ENCODE measurements around the gene NEK6.

The NEK6 gene

GRCh38 chr9:124377551-124378406 is 120.0 kb downstream of the NEK6 start:
- H3K9ac ChIP-seq (ENCODE audit: low read length): no peak overlapping the region
- no peaks in the 10 kb centered on the region for H3K4me1 ChIP-seq (ENCODE audit: control insufficient read depth, insufficient read depth, low read length)
- H3K9me3 ChIP-seq (ENCODE audit: control insufficient read depth, low read length): no peaks in the 10 kb centered on the region
- H3K27me3 ChIP-seq (ENCODE audit: control insufficient read depth, insufficient read depth, low read length): no peaks in the 10 kb centered on the region
- H3K4me3 ChIP-seq (ENCODE audit: low read length): no peak overlapping the region
- peaks cover 8% of the 10 kb centered on the region for H3K36me3 ChIP-seq (ENCODE audit: control insufficient read depth, insufficient read depth, low read length)

DNA sequence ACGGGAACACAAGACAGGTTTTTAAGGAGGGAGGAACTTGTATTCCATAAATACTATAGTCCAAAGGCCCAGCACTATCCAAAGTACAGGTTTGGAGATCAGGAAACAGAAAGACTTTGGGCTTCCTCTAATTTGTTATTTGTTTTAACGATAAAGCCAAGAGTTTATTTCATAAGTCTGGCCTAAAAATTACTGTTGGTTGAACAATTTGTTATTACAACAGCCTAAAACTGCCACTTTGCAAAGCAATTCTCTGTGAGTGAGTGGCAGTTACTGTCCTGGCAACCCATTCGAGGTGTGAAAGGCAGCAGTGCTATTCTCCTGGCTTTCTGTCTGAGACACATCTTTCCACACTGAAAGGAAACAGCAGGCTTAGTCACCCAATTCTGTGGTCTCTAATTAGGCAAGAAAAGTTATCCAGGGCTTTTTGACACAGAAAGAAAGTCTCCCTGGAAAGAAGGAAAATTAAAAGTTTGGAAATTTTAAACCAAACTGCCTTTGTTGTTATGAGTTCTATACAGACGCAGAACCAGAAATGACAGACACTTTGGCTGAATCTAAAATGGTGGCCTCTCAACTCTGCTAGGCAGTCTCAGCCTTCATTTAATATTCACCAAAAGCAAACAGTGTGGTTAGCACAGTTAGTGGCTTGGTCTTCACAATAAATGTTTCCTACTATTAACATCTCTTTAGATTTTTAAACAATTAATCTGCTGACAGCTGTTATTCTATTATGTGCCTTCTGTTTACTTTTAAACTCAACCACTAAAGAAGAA is 123.6 kb downstream of the NEK6 start:
- peaks cover 8% of the 10 kb centered on the region for H3K4me1 ChIP-seq (ENCODE audit: control insufficient read depth, insufficient read depth, low read length)
- no peaks in the 10 kb centered on the region for H3K9me3 ChIP-seq (ENCODE audit: control insufficient read depth, low read length)

GRCh38 chr9:124384210-124384609 is 126.5 kb downstream of the NEK6 start:
- Histone ChIP-seq H3K9ac (ENCODE audit: low read length) (no peak overlapping the region), H3K9me3 (ENCODE audit: control insufficient read depth, low read length) (no peaks in the 10 kb centered on the region), H3K4me1 (ENCODE audit: control insufficient read depth, insufficient read depth, low read length) (peaks cover 15% of the 10 kb centered on the region)

More for the DNA sequence above, 123.6 kb downstream of the NEK6 start:
- Histone ChIP-seq H3K27me3 (ENCODE audit: control insufficient read depth, insufficient read depth, low read length) (no peaks in the 10 kb centered on the region), H3K9ac (ENCODE audit: low read length) (no peak overlapping the region), H3K4me3 (ENCODE audit: low read length) (no peak overlapping the region), H3K36me3 (ENCODE audit: control insufficient read depth, insufficient read depth, low read length) (peaks cover 8% of the 10 kb centered on the region)

GRCh38 chr9:124384846-124385245 is 127.1 kb downstream of the NEK6 start:
- H3K4me3 ChIP-seq (ENCODE audit: low read length): no peak overlapping the region

More at GRCh38 chr9:124384210-124384609, 126.5 kb downstream of the NEK6 start:
- H3K36me3 ChIP-seq (ENCODE audit: control insufficient read depth, insufficient read depth, low read length): peaks cover 4% of the 10 kb centered on the region
- H3K4me3 ChIP-seq (ENCODE audit: low read length): no peak overlapping the region
- H3K27me3 ChIP-seq (ENCODE audit: control insufficient read depth, insufficient read depth, low read length): no peaks in the 10 kb centered on the region

DNA sequence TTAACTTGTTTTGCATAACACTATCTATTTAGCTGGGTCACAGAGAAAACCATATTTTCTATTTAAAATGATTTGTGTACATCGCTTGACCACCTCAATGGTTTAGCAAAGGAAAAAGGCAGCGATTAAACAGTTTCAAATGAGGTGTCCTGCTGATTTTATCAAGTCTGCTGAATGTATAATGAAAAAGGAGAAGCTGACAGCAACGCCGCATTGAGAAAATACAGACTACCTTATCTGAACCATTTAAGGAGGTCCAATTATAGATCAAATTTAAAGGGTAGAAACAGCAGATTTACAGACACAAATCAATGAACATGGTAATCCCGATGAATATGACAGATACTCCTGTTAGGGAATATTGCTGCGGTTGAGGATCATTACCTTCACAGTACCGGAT is 127.9 kb downstream of the NEK6 start:
- H3K27me3 ChIP-seq (ENCODE audit: control insufficient read depth, insufficient read depth, low read length): no peaks in the 10 kb centered on the region
- H3K9me3 ChIP-seq (ENCODE audit: control insufficient read depth, low read length): no peaks in the 10 kb centered on the region
- H3K4me1 ChIP-seq (ENCODE audit: control insufficient read depth, insufficient read depth, low read length): peaks cover 23% of the 10 kb centered on the region
- no peak overlapping the region for H3K9ac ChIP-seq (ENCODE audit: low read length)
- no peak overlapping the region for H3K4me3 ChIP-seq (ENCODE audit: low read length)
- H3K36me3 ChIP-seq (ENCODE audit: control insufficient read depth, insufficient read depth, low read length): no peaks in the 10 kb centered on the region

More at GRCh38 chr9:124384846-124385245, 127.1 kb downstream of the NEK6 start:
- H3K9me3 ChIP-seq (ENCODE audit: control insufficient read depth, low read length): no peaks in the 10 kb centered on the region
- H3K27me3 ChIP-seq (ENCODE audit: control insufficient read depth, insufficient read depth, low read length): no peaks in the 10 kb centered on the region
- H3K4me1 ChIP-seq (ENCODE audit: control insufficient read depth, insufficient read depth, low read length): peaks cover 15% of the 10 kb centered on the region
- H3K9ac ChIP-seq (ENCODE audit: low read length): no peak overlapping the region
- peaks cover under 1% of the 10 kb centered on the region for H3K36me3 ChIP-seq (ENCODE audit: control insufficient read depth, insufficient read depth, low read length)

GRCh38 chr9:124386201-124386600 is 128.5 kb downstream of the NEK6 start:
- Histone ChIP-seq H3K9ac (ENCODE audit: low read length) (no peak overlapping the region), H3K27me3 (ENCODE audit: control insufficient read depth, insufficient read depth, low read length) (no peaks in the 10 kb centered on the region), H3K4me1 (ENCODE audit: control insufficient read depth, insufficient read depth, low read length) (peaks cover 28% of the 10 kb centered on the region), H3K36me3 (ENCODE audit: control insufficient read depth, insufficient read depth, low read length) (no peaks in the 10 kb centered on the region), H3K4me3 (ENCODE audit: low read length) (no peak overlapping the region), H3K9me3 (ENCODE audit: control insufficient read depth, low read length) (no peaks in the 10 kb centered on the region)

- no peaks in the 10 kb centered on the region for H3K36me3 ChIP-seq (ENCODE audit: control insufficient read depth, insufficient read depth, low read length)
- peaks cover 45% of the 10 kb centered on the region for H3K4me1 ChIP-seq (ENCODE audit: control insufficient read depth, insufficient read depth, low read length)
Measured at GRCh38 chr9:124388275-124389048, 130.7 kb downstream of the NEK6 start.

GRCh38 chr9:124389146-124389939 is 131.6 kb downstream of the NEK6 start:
- Histone ChIP-seq H3K4me3 (ENCODE audit: low read length) (no peak overlapping the region), H3K9me3 (ENCODE audit: control insufficient read depth, low read length) (no peaks in the 10 kb centered on the region), H3K9ac (ENCODE audit: low read length) (no peak overlapping the region), H3K36me3 (ENCODE audit: control insufficient read depth, insufficient read depth, low read length) (no peaks in the 10 kb centered on the region), H3K4me1 (ENCODE audit: control insufficient read depth, insufficient read depth, low read length) (peaks cover 45% of the 10 kb centered on the region), H3K27me3 (ENCODE audit: control insufficient read depth, insufficient read depth, low read length) (no peaks in the 10 kb centered on the region)

More at GRCh38 chr9:124388275-124389048, 130.7 kb downstream of the NEK6 start:
- Histone ChIP-seq H3K9me3 (ENCODE audit: control insufficient read depth, low read length) (no peaks in the 10 kb centered on the region), H3K27me3 (ENCODE audit: control insufficient read depth, insufficient read depth, low read length) (no peaks in the 10 kb centered on the region), H3K4me3 (ENCODE audit: low read length) (no peak overlapping the region), H3K9ac (ENCODE audit: low read length) (no peak overlapping the region)

- Histone ChIP-seq H3K4me3 (ENCODE audit: low read length) (no peak overlapping the region), H3K9me3 (ENCODE audit: control insufficient read depth, low read length) (no peaks in the 10 kb centered on the region), H3K36me3 (ENCODE audit: control insufficient read depth, insufficient read depth, low read length) (no peaks in the 10 kb centered on the region), H3K9ac (ENCODE audit: low read length) (no peak overlapping the region), H3K4me1 (ENCODE audit: control insufficient read depth, insufficient read depth, low read length) (peaks cover 40% of the 10 kb centered on the region), H3K27me3 (ENCODE audit: control insufficient read depth, insufficient read depth, low read length) (no peaks in the 10 kb centered on the region)
Measured at GRCh38 chr9:124390794-124391658, 133.3 kb downstream of the NEK6 start.

DNA sequence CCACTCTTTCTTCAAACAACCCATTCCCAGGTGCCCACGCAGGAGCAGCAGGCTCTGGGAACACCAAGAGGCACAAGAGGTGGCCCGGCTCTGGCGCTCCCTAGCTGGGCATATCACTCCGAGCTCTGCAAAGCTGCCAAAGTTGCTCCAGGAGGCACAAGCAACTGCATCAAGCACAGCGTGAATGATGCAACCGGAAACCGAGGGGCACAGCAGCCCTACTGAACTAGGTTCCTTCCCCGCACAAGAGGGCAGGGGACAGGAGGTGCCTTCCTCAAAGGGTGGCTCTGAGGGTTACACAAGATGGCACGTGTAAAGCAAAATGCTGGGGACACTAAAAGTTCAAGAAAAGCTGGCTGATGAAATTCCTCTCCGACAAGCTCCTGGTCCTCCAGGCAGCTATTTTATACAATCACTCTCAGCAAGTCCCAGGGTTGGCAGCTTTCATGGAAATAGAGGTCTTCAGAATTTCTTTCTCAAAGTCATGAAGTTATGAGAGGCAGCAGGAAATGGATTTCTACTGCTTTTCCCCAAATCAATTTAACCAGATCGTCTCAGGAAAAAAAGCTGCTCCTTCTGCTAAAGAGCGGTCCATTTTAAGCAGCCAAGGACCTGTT is 134.6 kb downstream of the NEK6 start:
- Histone ChIP-seq H3K27me3 (ENCODE audit: control insufficient read depth, insufficient read depth, low read length) (no peaks in the 10 kb centered on the region), H3K4me1 (ENCODE audit: control insufficient read depth, insufficient read depth, low read length) (peaks cover 35% of the 10 kb centered on the region), H3K9me3 (ENCODE audit: control insufficient read depth, low read length) (no peaks in the 10 kb centered on the region), H3K36me3 (ENCODE audit: control insufficient read depth, insufficient read depth, low read length) (no peaks in the 10 kb centered on the region), H3K4me3 (ENCODE audit: low read length) (no peak overlapping the region), H3K9ac (ENCODE audit: low read length) (no peak overlapping the region)

Measured in mucosa of stomach (tissue), 1 donor.